ENCODE measurements around the gene COL4A3.
"Not testable (repeated sequence)": the region's sequence is repeated elsewhere in the genome, so short reads cannot be mapped to it uniquely, and the experiment has no call there.

COL4A3 gene

DNA sequence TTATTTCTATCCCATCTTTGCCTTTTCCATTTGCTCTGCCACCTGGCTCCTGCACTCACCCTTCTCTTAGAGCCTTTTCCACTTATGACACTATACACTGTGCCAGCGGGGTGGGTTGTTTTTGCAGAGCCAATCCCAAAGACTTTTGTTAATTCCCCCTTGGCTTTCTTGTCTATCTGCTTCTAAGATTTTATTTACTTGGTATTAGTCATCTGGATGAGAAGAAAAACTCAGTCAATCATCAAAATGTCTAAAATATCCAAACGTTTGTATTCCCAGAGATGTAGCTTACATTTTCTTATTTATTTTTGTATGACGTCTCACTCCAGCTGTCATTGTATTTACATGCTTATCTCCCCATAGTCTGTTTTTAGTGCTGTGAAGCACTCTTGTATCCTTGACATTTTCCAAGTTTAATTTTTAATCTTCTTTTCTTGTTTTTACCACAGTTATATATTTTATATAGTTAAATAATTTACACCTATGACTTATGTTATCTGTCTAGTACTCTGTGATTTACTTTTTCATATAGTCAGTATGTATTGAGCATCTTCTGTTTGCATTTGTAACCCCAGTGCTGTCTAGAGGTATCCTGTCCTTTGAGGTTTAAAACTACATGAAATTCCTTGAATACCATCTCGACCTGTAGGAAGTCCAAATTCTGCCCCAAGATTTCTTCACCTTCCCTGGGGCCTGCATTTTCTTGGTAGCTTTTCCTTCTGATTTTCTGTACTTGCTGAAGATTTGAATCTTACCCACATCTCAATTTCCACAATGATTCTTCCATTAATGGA lies 55.1 kb downstream of the COL4A3 start:
- no peak for DNase-seq

DNA sequence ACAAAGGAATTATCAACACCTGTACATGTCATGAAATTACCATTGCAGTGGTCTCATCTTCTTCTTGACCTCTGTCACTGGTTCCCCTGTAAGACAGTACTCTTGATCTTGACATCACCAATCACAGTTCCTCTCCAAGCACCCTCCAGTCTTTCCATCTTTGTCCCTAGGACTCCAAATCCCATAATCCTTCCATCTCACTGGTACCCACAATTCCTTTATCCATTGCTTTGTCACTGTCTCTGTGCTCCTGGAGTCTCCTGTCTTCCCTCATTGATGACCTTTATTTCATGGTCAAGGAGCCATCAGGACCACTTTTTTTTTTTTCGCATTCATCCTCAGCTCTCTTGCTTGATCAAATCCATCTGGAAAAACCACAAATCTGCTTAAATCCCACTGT lies 56.7 kb downstream of the COL4A3 start:
- DNase-seq = no peak

DNA sequence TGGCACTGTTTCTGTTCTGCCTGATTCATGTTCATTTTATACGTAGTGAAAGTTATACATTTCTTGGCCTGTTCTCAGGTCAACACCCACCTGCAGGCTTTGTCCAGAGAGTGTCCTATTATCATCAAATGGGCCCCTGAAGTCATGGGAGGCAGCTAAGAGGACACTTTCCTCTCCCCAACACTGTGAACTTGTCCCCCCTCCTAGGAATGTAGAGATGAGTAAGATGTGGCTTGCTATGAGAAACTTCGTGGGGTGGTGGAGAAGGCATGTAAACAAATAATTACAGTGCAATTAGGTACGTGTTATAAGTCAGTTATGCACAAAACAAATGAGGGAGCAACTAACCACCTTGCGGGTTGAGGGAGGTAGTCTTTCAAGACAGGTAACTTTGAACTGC lies 57.9 kb downstream of the COL4A3 start:
- DNase-seq = no peak

DNA sequence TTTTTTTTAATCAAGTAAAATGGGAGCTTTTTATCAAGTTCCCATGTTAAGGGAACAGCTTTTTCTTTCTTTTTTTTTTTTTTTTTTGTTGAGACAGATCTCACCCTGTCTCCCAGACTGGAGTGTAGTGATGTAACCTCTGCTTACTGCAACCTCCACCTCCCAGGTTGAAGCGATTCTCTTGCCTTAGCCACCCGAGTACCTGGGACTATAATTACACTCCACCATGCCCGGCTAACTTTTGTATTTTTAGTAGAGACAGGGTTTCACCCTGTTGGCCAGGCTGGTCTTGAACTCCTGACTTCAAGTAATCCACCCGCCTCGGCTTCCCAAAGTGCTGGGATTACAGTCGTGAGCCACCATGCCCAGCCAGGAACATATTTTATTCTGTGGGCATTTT lies 61.2 kb downstream of the COL4A3 start:
- DNase-seq = not testable (repeated sequence)

DNA sequence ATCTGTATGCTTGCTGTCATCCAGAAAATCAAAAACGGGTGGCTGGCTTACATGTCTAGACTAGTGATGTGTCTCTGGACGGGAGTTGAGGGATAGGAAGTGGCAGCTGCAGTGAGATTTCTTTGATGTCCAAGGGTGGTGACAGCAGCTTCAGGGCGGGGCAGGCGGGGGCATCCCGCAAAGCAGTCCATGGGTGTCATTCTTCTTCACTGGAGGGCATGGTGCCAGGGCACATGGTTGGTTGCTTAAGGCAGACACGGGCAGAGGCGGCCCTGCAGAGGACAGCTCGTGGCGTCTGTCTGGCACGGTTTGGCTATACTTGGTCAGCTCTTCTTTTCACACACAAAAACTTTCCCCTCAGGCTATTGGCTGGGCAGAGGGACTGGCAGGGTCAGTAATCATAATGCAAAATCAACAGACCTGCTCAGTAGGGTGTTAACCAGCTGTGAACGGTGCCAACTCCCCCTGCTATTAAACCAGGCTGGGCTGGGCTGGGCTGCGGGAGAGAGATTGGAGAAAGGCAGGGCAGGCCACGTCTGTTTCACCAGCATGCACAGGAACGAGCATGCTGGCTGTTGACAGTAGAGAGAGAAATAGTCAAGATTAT lies 63.7 kb downstream of the COL4A3 start:
- DNase-seq = no peak

DNA sequence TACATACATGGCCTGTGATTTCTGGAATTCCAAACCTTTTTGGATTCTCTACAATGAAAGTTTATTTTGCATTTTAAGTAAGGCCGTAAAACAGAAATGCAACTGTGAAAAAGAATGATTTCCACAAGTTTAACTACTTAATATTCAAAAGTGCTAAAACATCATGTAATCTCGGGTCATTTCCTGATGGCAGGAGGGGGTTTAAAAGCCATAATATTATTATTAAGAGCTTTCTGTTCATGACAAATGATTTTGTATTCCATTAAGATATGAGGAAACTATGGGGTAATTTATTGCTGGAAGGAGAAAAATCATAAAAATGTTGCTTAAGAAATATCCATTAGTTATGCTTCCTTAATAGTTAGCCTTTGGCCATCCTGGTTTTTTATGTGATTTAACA lies 65.7 kb downstream of the COL4A3 start:
- DNase-seq = no peak

DNA sequence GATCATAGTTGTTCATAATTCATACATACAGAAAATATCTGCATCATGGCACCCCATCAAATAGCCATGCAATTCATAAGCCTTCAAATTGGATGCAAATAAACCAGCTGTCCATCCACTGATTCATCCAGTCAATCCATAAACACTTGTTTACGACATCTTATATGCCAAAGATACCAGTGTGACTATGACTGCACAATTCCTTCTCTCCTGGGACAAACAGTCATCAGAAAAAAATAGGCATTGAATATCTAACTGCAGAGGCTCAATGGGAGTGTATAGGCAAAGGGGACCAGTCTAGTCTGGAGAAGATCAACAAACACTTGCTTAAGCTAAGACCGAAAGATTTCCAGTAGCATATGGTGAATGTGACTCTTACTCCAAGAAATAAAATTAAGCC lies 70.0 kb downstream of the COL4A3 start:
- DNase-seq = no peak

DNA sequence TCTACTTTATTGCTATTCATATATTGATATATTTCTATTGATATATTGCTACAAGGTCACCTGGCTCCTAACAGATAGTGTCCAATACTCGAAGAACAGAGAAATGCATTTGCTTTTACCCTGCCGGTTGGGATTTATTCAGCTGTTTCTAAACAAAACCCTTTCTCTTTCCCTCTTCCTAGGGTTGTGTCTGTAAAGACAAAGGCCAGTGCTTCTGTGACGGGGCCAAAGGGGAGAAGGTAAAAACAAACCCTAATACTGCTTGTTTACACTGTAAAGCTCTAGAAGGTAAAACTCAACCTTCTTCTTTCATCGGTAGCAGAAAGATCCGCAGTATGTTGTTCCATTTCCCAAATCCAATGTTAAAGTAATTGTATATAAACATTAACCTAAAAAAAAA lies 73.4 kb downstream of the COL4A3 start:
- DNase-seq = no peak

DNA sequence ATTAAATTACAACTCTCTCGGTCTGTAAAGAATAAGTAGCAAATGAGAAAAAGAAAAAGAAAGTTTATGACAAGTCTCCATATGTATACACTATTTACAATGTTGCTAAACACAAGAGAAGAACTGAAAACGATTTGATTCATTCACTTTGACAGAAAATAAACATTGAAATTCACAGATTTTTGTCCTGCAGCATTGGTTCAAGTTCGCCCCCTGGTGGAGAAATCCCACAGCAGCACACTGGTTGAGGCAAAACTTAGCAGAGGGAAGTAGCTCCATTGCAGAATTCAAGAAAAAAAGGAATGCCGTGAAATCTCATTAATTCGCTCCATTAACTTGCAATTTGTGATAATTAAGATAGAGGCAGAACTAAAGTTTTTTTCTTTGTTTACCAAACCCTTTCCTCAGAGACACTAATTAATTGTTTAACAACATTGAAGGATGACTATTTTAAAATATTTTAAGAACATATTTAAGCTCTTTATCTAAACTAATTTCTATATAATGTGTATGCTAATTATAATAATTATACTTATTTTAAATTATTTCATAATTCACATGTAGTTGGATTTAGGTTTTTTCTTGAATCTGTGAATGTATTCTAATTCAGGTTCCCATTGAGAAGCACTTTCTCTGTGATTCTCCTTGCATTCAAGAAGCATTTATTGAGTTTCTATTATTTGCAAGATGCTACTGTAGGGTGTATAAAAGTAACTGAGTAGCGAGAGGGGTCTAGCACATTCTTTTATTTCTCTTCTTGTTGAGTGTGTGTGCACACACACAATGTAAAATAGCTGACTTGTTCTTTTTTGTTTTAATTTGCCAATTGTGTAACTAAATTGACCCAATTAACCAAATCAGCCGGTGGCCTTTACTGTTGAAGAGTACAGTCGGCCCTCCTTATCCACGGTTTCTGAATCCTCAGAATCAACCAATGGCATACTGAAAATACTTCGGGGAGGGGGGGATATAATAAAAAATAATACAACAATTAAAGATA lies 74.1 kb downstream of the COL4A3 start:
- DNase-seq = peak; percentile 53

DNA sequence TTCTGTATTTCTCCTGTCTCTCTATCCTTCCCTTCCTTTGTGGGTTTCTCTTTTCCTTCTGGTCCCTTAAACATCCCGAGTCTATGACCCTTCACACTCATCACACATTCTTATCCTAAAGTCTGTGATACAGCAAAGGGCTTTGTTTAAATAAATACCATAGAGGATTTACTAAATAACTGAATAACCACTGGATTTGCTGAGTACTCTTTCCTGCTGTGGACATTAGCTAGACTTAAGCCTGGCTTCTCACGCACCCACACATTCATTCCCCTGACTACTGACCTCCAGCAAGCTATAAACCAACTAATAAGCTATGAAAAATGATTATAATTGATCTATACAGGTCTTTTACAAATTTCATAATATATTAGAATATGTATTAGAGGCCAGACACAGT lies 76.6 kb downstream of the COL4A3 start:
- DNase-seq = no peak

DNA sequence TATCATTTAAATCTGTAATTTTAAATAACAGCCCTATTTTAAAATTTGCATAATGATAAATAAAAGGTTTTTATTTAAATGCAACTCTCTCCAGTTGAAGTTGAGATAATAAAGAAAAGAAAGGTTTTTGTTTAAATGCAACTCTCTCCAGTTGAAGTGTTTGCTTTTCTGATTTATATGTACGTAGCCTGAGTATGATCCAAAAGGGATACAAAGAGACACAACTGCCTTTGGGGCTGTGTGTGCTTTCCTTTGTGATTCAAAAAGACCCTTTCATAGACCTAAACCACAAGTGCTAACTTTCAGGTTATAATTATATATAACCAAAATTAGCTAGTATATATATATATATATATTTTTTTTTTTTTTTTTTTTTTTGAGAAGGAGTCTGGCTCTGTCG lies 84.5 kb downstream of the COL4A3 start:
- DNase-seq = no peak

DNA sequence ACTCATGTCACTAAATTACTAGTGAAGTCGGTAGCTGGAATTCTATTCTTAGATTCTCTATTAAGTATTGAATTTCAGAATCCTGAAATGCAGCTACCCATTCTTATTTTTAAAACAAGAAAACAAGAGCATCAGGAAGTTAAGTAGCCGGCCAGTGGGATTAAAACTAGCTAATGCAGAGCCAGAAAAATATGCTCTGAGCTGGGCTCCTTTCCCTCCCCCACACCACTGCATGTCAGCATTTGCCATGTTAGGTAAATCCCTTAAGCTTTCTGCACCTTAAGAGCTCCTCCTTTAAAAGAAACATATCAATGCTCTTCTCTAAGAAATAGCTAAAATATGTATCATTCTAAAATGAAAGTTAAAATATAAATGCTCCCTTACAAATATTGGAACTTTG lies 88.4 kb downstream of the COL4A3 start:
- no peak for DNase-seq

DNA sequence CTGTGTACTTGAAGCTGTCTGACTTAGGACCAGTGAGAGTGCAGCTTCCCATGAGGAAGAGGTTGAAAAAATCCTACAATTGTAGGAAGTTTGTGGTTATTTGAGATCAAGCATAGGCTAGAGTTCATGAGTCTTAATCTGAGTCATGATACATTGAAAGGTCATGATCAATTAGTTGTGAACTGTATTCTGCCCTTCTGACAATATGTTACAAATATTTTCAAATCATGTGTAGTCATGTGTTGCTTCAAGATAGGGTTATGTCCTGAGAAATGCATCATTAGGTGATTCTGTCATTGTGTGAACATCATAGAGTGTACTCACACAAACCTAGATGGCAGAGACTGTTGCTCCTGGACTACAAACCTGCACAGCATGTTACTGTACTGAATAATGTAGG lies 92.2 kb downstream of the COL4A3 start:
- DNase-seq = no peak

DNA sequence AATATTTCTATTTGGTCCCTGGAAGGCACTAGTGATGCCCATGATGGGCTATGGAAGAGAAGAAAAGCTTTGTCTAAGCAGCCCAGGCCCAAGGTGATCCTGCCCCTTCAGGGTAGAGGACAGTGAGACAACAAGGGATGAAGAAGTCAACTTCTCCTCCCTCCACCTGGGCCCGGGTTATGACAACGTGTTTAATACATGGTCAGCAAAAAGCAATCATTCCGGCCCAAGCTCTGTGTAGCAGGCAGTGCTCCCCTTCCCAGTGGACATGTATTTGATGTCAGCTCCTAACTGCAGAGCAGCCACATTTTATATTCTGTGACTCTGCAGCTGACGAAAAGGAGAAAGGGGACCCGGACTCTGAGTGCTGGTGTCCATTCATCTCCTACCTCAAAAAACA lies 93.4 kb downstream of the COL4A3 start:
- DNase-seq = no peak

DNA sequence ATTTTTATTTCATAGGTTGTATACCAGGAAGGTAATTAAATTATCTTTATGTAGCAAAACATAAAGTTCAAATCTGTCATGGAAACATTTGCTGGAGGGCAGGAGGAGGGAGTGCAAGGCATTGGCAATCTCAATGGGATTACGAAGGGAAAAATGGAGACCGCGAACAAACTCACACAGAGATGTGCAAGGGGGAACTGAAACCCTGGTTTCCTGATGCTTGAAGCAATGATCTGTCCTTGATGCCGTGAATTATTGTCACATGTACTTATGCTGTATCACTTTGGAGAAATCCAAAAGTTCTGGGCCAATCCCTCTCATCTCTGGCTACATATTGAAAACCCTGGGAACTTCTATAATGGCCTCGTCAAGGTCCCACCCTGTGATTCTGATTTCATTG lies 95.6 kb downstream of the COL4A3 start:
- no peak for DNase-seq

DNA sequence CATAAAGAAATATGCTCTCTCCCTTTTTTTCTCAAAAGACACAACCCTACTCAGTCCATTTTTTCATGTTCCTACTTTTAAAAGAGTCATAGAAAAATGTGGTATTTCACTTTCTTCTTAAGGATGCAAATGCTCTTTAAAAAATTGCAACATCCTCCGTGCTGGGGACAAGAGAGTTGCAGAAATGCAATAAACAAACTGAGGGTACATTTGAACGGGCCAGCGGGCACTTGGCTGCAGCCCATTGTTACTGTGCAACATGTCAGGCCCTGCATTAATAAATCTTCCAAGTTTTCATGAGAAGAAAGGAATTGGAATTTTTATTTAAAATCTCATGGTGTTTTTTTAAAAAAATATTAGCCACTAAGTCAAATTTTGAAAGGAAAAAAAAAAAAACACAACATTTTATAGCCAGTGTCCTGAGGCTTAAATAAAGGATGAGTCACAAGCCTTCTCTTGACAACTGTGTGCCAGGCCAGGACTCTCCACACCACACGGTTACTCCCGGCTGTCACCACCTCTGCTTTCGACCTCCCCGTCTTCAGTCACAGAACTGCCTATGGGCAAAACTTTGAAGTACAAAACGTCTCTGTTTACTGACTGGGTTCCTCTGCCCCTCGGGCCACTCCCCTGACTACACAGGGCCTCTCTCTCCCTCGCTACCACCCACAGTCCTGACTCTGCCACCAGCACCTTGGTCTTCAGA lies 103.1 kb downstream of the COL4A3 start:
- DNase-seq = no peak

DNA sequence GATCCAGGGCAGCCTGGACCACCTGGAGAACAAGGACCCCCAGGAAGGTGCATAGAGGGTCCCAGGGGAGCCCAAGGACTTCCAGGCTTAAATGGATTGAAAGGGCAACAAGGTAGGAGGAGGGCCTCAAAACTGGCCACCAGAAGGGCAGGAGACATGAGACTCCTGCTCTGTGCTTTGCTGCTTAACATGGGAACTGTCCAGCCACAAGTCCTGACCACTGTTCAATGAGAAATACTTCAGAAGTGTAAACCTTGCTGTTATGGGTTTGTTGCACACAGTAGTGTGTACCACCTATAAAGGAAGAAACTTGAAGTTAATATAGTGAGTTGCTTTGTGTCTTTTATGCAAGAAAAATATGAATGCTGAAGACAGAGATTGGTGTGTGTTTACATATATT lies 116.5 kb downstream of the COL4A3 start:
- DNase-seq = no peak

DNA sequence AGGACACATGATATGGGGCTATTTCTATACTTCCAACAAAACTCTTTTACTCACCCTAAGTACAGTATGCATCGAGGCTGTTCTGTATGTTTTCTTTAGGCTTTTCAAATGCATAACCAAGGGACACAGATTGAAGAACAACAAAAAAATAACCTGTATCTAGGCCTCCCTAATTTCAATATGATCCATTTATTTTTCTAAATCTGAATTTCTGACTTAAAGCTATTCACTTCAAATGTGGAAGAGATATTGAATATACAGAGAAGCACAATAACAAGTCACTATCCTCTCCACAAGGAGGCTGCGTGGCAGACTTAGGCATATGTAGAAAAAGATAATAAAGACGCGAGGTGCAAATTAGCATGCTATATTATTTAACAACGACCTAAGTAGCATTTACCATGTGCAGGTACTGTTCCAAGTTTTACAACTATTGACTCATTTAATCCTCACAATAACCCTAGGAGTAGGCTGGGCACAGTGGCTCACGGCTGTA lies 121.4 kb downstream of the COL4A3 start:
- DNase-seq = no peak

DNA sequence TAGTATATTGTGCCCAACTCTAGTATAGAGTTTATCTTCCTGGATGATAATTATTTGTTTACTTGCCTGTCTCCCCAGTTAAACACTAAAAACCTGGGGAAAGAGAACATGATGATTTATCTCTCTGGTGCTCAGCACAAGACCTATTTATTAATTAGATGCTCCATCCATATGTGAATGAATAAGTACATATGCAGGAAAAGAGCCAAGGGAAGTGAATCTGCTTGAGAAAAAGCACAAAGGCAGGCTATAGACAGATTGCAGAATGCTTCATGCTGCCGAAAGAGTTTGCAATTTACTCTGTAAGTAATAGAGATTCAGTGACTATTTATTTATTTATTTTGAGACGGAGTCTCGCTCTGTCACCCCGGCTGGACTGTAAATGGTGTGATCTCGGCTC lies 123.3 kb downstream of the COL4A3 start:
- DNase-seq = no peak

DNA sequence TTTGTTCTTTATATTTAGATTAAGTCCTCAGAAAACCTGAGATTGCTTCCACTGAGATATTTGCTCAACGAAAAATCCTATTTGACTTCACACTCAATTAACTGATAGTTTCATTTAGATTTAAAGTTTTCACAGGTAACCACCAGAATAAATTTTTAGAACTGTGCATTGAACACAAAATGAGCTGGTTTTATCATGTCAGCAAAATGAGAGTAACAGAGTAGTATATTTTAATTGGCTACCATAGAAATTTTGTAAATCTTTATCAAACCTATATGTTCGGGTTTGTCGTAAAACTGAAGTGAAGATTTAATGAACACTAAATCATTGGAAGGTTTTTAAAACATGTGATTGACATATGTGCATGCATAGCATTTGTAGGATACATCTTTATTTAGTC lies 127.9 kb downstream of the COL4A3 start:
- DNase-seq = no peak

DNA sequence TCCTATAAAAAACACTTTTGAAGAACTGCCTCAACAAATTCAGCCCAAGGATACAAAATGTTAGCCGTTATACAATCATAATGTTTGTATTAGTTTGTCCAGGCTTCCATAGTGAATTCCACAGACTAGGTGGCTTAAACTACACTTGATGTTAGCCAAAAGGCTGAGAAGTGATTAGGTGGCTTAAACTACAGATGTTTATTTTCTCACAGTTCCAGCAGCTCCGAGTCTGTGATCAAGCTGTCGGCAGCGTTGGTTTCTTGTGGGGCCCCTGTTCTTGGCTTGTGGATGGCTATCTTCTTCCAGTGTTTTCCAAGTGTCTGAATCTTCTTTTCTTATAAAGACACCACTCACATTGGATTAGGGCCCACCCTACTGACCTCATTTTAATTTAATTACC lies 129.1 kb downstream of the COL4A3 start:
- DNase-seq = no peak

DNA sequence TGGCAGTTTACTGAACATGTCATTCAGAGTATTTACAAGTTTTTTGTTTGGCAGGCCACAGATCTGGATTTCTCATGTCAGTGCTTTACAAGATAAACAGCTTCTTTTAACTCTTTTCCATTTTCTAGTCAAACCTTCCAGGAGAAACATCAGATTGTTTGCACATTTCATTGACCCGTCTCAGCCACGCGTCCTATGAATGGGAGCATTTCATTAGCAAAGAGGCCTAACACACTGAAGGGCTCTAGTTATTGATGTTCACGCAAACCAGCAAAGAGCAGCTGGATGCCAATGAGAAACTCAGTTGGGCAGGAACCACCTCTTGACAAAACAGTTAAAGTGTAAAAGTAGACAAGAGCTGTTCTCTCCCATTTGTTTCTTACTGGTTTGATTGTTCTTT lies 131.4 kb downstream of the COL4A3 start:
- no peak for DNase-seq
